HG03354 (cell line): ENCODE results near the gene TMEM100.

ENCODE experiments used
- ATAC-seq: cut with Tn5 transposase; IDR thresholded peaks from one replicate; pipeline ENCODE4 v1.9.1; 2021; ENCODE audit warnings: mild to moderate bottlenecking; ENCODE audit not compliant: unreplicated experiment, poor library complexity, severe bottlenecking

Gene TMEM100

DNA sequence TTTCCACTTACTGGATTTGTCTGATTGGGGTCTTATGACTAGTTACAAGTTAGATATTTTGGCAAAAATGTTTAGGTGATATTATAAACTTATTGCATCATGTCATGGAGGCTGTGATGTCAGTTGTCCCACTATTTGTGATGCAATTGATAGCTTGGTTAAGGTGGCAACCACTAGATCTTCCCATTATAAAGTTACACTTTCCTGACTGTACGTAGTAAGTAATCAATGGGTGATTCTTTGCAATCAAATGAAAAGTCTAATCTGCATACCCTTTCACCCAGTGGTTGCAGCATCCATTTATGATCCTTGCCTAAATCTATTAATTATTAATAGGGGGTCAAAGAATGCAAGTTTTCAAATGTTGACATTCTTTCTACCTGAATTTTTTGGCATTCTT is 23.8 kb upstream of the TMEM100 start:
- ATAC-seq = no peak

DNA sequence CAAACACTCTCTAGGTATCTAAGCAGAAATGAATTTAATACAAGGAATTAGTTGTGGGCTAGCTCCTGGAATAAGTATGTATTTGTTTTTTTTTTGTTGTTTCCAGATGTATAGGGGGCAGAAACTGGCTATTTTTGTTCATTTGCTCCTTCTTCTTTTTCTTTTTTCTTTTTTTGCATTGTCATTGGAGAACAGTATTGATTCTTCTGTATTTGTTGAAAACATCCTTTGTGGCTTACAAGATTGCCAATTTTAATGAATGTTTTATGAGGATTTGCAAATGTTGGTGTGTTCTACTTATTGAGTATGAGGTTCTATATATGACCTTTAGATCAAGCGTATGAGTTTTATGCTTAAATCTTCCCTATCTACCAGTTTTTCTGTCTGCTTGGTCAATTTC is 22.6 kb upstream of the TMEM100 start:
- no peak for ATAC-seq

DNA sequence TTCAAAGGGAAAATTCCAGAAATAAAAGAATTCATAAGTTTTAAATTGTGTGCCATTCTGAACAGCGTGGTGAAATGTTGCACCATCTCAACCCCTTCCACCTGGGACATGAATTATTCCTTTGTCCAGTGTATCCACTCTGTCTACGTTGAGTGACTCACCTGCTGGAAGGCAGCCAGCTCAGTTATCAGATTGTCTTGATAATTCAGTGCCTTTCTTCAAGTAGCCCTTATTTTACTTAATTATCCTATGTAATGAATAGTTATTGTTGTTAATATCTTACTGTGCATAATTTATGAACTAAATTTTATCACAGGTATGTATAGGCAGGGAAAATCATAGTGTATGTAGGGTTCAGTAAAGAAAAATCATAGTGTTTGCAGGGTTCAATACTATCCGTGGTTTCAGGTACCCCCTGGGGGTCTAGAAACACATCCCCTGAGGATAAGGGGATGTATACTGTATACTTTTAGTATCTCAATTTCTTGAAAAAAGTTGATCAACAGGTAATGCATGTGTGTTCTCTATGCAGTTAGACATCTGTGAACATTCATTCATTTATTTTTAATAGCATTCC is 20.5 kb upstream of the TMEM100 start:
- peak; percentile 40 for ATAC-seq

DNA sequence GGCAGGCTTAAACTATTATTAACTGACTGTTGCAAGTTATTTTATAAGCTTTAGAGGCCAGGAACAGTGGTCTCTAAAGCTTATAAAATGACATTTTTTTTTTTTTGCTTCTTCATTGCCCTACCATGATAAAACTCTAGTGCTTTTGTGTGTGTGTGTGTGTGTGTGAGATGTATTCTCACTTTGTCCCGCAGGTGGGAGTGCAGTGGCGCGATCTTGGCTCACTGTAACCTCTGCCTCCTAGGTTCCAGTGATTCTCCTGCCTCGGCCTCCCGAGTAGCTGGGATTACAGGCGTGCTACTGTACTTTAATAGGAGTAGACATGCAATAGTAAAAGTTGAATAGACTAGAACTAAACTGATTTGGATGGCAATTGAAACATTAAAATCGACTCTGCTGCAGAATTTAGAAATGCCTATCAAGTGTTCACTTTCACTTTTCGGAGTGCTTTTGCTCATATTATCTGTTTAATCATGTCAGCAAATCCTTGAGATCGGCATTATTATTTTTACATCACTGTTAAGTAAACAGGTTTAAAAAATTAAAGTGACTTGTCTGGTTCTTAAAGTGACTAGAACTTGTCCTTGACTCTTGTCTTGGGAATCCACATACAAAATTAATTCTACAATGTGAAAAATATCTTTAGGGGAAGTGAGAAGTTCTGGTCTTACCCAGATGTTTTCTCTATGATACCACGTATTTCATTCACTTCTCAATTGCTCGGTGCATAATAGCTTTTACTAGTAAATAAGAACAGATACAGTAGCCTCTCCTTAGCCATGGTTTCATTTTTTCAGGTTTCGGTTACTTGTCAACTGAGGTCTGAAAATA is 19.8 kb upstream of the TMEM100 start:
- ATAC-seq = peak; percentile 86

DNA sequence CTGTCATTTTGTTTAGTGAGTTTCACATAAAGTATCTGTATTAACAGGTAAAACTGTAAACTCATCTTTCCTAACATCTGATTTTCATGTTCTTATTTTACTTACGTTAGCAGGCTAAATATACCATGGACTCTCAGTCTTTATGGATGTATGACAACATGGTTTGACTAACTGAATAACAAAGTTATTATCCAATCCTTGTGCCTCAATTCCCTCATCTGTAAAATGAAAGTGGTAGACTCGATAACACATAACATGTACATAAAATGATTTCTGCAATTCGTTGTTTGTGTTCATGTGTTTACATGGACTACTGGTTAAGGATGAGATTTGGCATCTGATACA is 18.7 kb upstream of the TMEM100 start:
- ATAC-seq = no peak

DNA sequence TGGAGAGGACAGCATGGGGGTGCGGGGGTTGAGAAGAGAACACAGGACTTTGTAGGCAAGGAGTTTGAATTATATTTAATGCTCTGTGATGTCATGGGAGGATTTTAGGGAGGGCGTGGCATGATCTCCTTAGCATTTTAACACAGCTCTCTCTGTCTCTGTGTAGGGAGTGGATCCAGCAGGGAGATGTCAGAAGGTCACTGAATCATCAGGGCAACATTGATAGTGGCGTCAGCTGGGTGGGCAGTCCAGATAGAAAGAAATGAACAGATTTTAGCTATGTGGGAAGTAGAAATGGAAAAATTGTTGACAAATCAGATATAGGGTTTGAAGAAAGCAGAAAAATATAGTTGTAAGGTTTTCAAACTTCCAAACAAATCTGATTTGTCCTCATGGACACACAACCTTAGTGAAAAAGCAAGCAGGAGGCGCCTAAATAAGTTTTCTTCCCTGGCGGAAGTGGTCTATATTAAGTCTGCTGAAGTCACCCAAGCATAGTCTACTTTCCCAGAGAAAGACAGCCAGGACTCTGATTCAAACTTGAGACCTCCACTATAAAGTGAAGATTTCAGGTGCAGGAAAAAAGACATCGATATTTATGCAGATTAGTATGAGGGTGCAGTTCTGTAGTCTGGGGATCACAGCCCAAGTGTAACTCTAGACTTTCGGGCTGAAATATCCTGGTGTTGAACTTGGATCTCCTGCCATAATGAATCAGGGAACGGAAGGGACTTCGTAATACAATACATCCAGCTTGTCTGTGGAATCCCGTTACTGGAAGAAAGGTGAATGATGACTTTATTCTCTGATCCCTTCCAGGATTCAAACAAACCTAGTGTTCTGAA is 18.1 kb upstream of the TMEM100 start:
- no peak for ATAC-seq

DNA sequence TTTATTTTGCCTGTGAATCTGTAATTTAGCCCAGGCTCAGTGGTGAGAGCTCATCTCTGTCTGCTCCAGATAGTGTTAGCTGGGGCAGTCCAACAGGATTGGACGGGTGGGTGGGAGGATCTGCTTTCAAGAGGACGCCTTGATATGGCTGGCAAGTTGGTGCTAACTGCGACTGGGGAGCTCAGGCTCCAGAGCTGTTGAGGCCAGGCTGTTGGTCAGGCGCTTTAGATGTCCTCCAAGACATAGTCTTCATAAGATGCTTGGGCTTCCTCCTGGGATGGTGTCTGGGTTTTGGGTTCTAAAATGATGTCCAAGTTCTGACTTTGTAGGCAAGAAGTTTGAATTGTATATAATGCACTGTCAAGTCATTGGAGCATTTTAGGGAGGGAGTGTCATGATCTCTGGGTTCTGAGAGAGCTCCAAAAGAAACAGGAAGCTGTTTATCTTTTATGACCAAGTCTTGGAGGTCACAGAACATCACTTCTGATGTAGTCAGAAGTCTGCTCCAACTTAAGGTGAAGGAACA is 15.4 kb upstream of the TMEM100 start:
- no peak for ATAC-seq

DNA sequence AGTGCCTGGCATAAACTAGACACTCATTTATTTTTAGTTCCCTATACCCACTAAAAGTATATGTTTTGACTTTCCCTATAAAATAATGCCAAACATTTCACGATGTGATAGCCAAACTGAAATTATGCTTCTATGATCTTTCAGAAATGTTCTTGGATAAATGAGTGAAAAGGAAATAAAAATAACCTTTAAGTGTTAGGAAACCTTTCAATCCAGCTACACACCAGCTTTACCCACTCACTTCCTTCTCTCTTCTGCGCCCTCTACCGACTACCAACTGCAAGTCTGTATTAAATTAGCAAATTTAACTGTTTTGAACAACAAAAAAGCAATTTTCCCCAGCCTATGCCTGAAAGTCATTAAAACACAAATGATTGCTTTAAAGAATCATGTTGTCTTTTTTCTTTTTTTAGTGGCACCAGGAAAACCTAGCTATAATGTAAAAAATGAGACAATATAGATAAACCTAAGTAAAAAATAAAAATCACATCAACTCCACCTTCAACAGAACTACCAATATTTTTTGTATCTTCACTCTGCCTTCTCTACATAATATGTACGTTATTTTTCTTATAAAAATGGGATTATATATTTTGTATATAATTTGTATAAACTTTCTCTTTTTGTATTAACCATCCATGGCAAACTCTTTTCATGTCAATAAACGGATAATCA is 13.2 kb upstream of the TMEM100 start:
- ATAC-seq = peak; percentile 61

DNA sequence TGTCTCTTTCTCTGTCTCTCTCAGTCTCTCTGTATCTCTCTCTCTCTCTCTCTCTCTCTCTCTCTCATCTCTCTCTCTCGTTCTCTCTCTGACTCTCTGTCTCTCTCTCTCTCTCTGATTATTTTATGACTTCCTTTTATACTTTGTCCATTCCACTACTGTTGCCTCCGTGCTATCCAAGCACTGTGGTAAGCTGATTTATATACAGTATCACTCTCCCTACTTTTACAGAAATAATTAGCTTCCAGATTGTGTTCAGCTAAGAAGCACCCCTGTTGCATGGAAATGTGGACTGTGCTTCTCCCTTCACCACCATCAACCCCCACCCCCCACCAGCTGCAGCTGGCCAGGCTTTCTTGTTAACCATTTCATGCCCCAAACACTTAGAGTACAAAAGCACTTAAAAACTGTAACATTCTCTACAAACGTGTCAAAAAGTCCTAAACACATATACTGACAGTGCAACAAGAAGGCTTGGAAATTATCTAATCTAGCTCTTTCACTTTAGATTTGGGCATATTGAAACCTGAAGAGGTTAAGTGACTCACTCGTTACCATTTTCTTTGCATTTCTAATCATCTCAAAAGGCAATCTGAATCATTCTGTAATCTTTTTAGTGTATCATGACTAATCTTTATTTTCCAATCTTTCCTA is 11.6 kb upstream of the TMEM100 start:
- no peak for ATAC-seq

DNA sequence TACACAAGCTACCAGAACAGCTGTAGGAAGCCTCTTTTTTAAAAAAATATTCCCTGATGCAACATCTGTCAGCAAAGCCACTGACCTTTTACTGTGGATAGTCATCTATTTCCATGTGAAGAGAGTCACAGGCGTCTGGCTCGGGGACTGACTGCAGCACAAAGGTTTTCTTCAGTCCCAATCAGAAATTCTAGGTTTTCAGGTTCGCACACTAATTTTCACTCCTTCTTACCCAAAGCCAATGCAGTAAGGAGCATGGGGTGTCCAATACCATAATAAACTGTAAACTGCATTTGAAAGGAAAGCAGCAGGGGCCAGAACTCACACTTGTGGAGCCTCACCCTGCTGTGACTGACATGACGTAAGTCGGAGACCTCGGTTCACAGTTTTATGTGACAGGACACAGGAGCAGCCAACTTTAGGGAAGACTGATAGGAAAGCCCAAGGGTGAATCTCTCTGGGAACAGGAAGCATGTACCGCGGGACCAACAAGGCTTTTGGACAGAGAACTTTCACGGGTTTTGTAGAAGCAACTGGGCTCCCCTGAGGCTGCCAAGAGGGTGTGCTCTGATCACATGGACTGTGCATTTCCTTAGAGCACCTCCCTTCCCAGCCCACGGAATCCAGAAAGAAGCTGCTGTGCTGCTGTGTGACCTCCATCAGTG is 9.1 kb upstream of the TMEM100 start:
- ATAC-seq = no peak

DNA sequence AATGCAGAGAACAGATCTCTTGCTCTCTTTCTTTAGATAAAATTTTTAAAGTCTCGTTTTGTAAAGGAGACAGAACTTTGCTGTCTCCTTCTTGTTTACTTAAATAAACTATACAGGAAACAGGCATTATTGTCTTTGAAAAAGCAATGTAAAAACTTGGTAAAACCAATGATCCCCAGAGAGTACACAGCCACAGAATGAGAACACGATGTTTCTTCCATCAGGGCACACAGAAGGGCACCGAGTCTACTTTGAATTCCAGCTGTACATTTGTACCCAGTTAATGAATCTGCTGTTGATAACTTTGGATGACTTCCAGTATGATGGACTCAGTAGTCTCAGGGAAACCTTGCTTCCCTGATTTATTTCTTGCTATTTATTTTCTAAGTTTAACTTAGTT is 8.1 kb upstream of the TMEM100 start:
- ATAC-seq = no peak

DNA sequence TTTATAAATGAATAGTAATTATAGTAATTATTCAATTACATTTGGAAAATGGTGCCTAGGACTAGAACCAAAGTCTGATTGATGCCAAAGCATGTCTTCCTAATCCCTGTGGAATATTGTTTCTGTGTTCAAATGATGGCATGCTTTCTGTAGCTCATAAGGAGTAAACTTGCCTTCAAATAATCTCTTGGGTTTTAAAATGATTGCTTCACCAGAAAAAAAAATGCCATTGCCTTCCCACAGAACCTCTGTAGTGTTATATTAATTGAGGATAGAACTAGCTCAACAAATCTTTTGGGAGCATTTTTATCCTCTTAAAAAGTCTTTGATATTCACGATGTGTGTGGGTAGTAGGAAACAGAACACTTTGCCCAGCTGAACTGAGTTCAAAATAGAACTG is 7.7 kb upstream of the TMEM100 start:
- ATAC-seq = no peak

DNA sequence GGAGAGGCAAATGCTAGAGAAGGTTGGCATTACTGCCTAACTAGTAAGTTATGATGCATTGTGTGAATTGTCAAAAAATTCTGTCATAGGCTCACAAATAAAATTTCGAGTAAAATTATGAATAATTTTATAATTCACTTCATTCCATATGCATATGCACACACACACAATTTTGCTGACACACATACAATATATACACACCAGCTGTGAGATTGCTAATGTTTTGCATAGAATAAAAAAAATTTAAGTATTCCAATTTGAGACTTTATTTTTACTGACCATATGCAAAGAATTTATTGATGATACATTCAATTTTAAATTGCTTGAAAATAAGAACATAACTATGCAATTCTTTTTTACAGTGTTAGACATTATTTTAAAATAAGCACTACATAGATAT is 6.8 kb upstream of the TMEM100 start:
- no peak for ATAC-seq

DNA sequence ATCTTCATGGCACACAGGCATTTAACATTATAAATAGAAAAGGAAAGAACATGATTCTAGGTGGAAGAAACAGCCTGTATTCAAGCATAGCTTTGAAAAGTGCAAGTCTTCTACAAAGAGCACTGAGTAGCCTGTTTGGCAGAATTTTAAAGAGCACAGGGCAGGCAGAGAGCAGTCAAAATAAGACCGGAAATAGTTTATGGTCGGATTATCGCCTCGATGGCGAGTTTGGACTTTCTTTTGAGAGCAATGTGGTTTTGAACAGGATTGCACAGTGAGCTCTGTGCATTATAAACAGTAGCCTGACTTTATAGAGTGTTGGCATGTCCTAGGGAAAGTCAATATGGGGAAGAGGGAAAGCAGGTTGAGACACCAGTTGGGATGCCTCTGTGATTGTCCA is 6.2 kb upstream of the TMEM100 start:
- ATAC-seq = no peak

DNA sequence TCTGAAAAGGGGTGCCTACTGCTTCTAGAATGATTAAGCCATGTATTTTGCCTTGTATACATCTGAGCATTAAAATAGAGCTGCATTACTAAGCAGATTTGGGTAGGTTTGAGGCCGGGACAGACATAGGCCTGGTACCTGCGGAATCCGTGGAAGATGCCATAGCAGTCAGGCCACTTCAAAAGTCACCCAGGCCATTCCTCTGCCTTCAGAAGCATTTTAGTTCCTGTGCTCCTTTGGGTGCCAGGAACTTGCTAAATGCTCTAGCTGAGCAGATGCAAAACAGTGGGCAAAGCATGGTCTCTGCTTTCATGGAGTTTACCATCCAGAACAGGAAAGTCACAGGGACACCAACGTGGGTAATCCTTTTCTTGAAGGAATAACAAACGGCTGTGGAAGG is 5.7 kb upstream of the TMEM100 start:
- ATAC-seq = no peak

DNA sequence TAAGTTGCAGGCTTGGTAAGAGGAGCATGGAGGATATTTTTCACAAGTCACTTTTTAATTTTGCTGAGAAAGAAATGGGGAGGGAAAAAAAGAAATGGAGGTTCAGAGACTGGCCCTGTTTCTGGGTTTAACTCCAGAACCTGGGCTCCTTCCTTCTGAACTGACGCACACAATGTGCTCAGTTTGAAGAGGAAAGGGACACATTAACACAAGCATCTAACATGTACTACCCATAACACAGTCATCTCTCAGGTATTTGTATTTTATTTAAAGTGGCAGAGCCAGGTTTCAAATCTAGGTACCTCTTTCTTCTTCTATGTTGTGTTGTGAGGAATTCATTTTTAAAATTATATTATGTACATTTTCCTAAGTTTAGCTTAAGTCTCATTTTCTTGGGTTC is 5.3 kb upstream of the TMEM100 start:
- ATAC-seq = no peak

DNA sequence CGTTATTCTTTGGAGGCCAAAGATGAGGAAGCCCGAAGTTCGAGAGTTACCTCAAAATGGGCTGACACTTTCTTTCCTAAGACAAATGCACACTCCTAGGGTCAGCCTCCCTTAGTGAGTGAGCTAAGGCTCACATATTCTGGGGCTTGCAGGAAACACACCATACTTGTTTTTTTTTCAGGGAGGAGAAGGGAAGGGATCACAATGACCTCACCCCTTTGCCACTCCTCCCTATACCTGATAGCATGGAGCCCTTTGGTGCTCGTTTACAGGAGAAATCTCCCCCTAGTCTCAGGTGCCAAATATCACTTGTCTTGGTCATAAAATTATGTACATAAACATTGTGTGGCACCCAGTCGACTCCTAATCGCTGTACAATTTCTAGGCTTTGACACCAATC is 4.6 kb upstream of the TMEM100 start:
- ATAC-seq = no peak

DNA sequence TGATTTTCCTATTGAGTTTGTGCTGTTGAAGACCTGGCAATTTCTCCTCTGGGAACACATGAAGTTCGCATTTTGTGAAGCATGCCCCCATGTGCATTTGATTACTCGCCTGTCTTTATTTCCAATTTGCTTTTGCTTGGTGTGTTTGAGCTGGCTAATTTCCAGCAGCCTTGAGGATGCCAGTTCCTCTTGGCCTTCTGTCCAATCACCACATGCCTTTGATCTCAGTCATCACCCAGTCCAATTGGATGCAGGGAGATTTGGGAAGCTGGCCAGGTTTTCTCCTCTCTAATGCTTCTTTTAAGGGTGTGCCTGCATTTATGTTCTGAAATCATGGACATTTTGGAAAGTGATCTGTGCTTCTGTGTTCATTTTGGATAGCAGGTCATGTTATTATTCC is 3.8 kb upstream of the TMEM100 start:
- ATAC-seq = no peak

DNA sequence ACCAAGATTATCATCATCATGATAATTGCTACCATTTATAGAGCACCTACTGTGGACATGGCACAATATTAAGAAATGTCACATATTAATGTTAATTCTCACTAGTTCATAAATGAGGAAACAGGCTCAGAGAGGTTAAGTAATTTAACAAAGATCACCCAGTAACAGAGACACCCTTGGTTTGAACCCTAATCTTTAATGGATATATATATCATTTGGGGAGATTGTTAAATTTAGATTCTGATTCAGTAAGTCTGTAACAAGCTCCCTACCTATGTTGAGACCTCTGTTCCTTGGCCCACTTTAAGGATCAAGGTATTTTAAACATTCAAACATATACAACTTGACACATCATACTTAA is 804 bp upstream of the TMEM100 start:
- ATAC-seq = no peak
